ENCODE measurements around the gene RAB25. TPM values are rescaled to one million over a fixed set of nuclear protein-coding genes. Genes with fewer than 3 reads are reported as not detected.
A peak's percentile ranks its signal among the peaks of the same experiment; 100 is the strongest.

The RAB25 gene
- polyA plus RNA-seq, 1 donor, result 174 TPM

DNA sequence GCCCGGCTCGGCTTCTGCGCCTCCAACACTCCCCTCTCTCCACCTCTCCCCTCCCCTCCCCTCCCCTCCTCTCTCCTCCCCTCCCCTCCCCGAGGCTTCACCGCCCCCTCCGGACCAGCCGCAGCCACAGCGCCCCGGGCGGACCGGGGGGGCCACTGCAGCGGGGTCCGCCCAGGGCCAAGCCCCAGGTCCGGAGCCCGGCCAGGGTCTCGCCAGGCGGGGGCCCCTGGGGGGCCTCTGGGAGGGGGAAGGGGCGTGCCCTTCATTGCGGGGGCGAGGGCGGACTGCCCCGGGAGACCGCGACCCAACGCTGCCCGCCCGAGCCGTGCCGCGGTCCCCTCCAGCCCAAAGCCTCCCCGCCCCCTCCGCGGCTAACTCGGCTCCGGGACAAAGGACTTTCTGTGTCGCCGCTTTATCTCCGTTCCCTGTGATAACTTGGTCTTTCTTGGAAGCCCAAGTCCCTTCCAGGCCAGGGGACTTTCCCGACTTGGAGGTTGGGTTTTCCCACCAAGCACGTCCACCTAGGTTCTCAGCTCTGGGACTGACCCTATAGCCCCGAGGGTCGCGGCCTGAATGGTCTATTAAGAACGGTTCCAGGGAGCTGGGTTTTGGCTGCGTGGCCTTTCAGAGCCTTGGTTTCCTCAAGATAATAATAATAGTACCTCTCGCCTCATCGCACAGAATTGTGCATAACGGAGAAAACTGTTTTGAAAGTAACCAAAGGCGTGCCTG lies 7.0 kb upstream of the RAB25 start, which contains the start of gene UBQLN4:
TSS of gene UBQLN4 (minus strand) at position 31 of the 732 bp plus-strand sequence. CDS start 97 bp downstream, outside the sequence.
- H3K36me3 ChIP-seq (ENCODE audit: control insufficient read depth, insufficient read depth, low read length), result peaks cover 34% of the 10 kb centered on the region
- H3K9me3 ChIP-seq (ENCODE audit: control insufficient read depth, low read depth, low read length), result no peaks in the 10 kb centered on the region
- peak within 1 kb of the TSS; percentile 98 for H3K27ac ChIP-seq (ENCODE audit: low read length)
- H3K27me3 ChIP-seq (ENCODE audit: control insufficient read depth, insufficient read depth, low read length), result no peaks in the 10 kb centered on the region
- H3K4me1 ChIP-seq (ENCODE audit: control insufficient read depth, insufficient read depth, low read length), result peaks cover 15% of the 10 kb centered on the region
- WGBS (ENCODE audit: insufficient coverage, low lambda C conversion rate), result no CpG with 5 or more reads among the region's 49 CpGs
- peak within 1 kb of the TSS; percentile 94 for H3K4me3 ChIP-seq (ENCODE audit: low read length)
- DNase-seq, result peak; percentile 81 to 91

DNA sequence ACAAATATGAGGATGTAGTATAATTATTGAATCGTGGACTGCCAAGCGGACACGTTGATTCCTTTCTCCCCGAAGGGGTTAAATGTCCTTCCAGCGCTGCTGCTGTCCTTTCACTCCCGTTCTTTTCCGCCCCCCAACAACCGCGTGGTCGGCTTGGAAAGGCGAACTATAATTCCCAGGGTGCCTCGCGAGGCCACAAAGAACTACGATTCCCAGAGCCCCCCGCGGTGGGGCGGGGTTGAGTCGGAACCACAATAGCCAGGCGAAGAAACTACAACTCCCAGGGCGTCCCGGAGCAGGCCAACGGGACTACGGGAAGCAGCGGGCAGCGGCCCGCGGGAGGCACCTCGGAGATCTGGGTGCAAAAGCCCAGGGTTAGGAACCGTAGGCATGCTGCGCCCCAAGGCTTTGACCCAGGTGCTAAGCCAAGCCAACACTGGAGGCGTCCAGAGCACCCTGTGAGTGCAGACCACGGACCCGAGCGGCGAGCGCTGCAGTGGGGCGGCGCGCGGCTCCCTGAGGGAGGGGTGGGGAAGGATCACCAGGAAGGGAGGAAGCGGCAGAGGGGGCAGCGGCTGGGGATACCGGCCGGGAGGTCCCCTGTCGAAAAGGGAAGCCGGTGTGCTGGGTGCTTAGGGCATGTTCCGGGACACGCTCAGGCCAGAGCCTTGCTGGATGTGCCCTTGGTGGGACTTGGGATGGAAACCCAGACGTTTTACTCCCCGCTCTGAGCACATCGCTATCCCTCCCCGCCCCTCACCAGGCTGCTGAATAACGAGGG lies 6.3 kb upstream of the RAB25 start, which contains the start of gene LAMTOR2:
TSS of gene LAMTOR2 (plus strand) at position 283 of the 781 bp plus-strand sequence. CDS start at position 391, 108 bp downstream.
- Histone ChIP-seq H3K4me3 (ENCODE audit: low read length) (peak within 1 kb of the TSS; percentile 93), H3K27me3 (ENCODE audit: control insufficient read depth, insufficient read depth, low read length) (no peaks in the 10 kb centered on the region), H3K9me3 (ENCODE audit: control insufficient read depth, low read depth, low read length) (no peaks in the 10 kb centered on the region), H3K36me3 (ENCODE audit: control insufficient read depth, insufficient read depth, low read length) (peaks cover 26% of the 10 kb centered on the region), H3K27ac (ENCODE audit: low read length) (peak within 1 kb of the TSS; percentile 98), H3K4me1 (ENCODE audit: control insufficient read depth, insufficient read depth, low read length) (peaks cover 15% of the 10 kb centered on the region)
- WGBS (ENCODE audit: insufficient coverage, low lambda C conversion rate), result no CpG with 5 or more reads among the region's 53 CpGs
- peak; percentile 97 to 99 for DNase-seq

DNA sequence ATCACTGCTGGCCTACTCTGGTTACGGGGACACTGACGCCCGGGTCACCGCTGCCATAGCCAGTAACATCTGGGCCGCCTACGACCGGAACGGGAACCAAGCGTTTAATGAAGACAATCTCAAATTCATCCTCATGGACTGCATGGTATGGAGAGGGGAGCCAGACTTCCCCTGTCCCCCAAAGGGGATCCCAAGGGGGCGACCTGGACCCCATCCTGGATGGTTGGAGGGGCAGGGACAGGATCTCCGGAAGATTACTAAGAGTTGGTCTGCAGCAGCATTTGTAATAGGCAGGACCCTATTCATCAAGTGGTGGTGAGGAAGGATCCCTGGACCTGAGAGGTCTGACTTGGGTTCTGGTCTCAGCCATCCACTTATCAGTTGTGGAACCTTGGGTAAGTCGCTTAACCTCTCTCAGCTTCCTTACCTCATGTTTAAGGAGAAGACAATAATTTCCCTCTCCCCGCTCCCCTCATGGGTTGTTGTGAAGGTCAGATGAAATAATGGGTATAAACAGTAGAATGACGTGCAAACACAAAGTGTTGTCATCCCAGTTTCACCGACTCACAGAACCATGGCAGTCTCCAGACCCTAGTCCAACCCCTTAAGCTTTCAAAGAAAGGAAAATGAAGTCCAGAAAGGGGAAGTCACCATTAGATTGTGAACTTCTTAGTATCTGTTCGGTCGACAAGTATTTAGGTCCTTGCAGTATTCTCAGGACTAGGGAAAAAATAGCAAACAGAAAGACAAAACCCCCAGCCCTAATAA lies 5.5 kb upstream of the RAB25 start:
- no CpG with 5 or more reads among the region's 17 CpGs for WGBS (ENCODE audit: insufficient coverage, low lambda C conversion rate)
- Histone ChIP-seq H3K4me1 (ENCODE audit: control insufficient read depth, insufficient read depth, low read length) (peaks cover 15% of the 10 kb centered on the region), H3K27ac (ENCODE audit: low read length) (peak overlapping the region; percentile 98), H3K36me3 (ENCODE audit: control insufficient read depth, insufficient read depth, low read length) (peaks cover 18% of the 10 kb centered on the region), H3K9me3 (ENCODE audit: control insufficient read depth, low read depth, low read length) (no peaks in the 10 kb centered on the region), H3K27me3 (ENCODE audit: control insufficient read depth, insufficient read depth, low read length) (no peaks in the 10 kb centered on the region), H3K4me3 (ENCODE audit: low read length) (peak overlapping the region; percentile 93)
- DNase-seq, result no peak

DNA sequence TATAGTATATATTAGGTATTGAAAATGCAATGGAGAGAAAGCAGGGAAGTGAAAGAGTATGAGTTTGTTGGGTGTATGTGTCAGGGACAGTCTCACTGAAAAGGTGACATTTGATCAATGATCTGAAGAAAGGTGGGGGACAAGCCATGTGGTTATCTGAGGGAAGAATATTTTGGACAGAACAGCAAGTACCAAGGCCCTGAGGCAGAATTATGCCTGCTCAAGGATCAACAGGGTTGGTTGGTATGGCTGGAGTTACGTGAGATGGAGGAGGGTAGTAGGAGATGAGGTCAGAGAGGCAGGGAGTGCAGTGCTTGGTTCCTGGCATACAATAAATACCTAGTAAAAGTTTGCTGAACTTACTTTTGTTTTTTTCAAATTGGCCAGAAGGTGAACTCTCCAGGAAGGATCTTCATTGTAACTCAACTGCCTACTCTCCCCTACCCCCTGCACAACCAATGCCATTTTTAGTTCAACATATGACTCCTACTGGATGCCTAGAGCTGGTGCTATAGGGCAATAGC lies 4.6 kb upstream of the RAB25 start:
- no peak for DNase-seq
- Histone ChIP-seq H3K36me3 (ENCODE audit: control insufficient read depth, insufficient read depth, low read length) (peaks cover 13% of the 10 kb centered on the region), H3K4me3 (ENCODE audit: low read length) (no peak overlapping the region), H3K9me3 (ENCODE audit: control insufficient read depth, low read depth, low read length) (no peaks in the 10 kb centered on the region), H3K4me1 (ENCODE audit: control insufficient read depth, insufficient read depth, low read length) (peaks cover 15% of the 10 kb centered on the region), H3K27ac (ENCODE audit: low read length) (no peak overlapping the region), H3K27me3 (ENCODE audit: control insufficient read depth, insufficient read depth, low read length) (no peaks in the 10 kb centered on the region)
- no CpG with 5 or more reads among the region's 1 CpG for WGBS (ENCODE audit: insufficient coverage, low lambda C conversion rate)

DNA sequence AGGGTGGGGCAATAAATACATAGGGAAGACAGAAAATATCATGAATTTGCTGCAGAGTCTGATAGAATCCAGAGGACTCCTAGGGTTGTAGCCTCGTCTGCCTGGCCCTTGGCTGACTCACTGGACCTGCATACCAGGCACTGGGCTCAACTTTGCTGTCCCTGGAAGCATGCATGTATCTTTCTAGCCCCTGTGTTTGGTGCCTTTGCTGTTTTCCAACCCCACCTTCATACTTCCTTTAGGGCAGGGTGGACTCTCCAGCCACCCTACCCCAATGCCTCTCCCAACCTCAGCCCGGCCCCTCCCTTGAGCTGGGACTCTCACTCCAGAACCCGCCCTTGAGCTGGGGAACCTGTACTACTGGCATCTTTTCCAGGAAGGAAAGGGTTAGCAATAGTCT lies 1.2 kb downstream of the RAB25 start:
- peak overlapping the region; percentile 70 for H3K4me3 ChIP-seq (ENCODE audit: low read length)
- H3K36me3 ChIP-seq (ENCODE audit: control insufficient read depth, insufficient read depth, low read length), result peaks cover 31% of the 10 kb centered on the region

DNA sequence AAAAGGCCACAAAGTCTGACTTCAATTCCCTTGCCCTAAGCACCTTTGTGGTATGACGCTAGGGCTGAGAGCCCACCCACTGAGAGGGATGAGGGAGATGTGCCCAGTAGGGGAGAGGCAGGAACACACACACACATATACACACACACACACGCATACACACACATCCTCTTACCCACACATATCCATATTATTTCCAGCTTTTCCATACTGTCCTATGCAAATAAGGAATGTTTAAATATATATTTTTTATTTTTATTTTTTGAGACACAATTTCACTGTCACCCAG lies 3.0 kb downstream of the RAB25 start:
- no CpG with 5 or more reads among the region's 2 CpGs for WGBS (ENCODE audit: insufficient coverage, low lambda C conversion rate)
- H3K4me1 ChIP-seq (ENCODE audit: control insufficient read depth, insufficient read depth, low read length), result peaks cover 4% of the 10 kb centered on the region
- H3K27ac ChIP-seq (ENCODE audit: low read length), result no peak overlapping the region
- no peaks in the 10 kb centered on the region for H3K27me3 ChIP-seq (ENCODE audit: control insufficient read depth, insufficient read depth, low read length)
- peaks cover 31% of the 10 kb centered on the region for H3K36me3 ChIP-seq (ENCODE audit: control insufficient read depth, insufficient read depth, low read length)
- no peaks in the 10 kb centered on the region for H3K9me3 ChIP-seq (ENCODE audit: control insufficient read depth, low read depth, low read length)
- no peak overlapping the region for H3K4me3 ChIP-seq (ENCODE audit: low read length)
- no peak for DNase-seq

More for the DNA sequence above, 1.2 kb downstream of the RAB25 start:
- Histone ChIP-seq H3K4me1 (ENCODE audit: control insufficient read depth, insufficient read depth, low read length) (peaks cover 4% of the 10 kb centered on the region), H3K27ac (ENCODE audit: low read length) (peak overlapping the region; percentile 82), H3K9me3 (ENCODE audit: control insufficient read depth, low read depth, low read length) (no peaks in the 10 kb centered on the region), H3K27me3 (ENCODE audit: control insufficient read depth, insufficient read depth, low read length) (no peaks in the 10 kb centered on the region)
- no CpG with 5 or more reads among the region's 3 CpGs for WGBS (ENCODE audit: insufficient coverage, low lambda C conversion rate)
- DNase-seq, result peak in 1 of 2 donors; percentile 28

DNA sequence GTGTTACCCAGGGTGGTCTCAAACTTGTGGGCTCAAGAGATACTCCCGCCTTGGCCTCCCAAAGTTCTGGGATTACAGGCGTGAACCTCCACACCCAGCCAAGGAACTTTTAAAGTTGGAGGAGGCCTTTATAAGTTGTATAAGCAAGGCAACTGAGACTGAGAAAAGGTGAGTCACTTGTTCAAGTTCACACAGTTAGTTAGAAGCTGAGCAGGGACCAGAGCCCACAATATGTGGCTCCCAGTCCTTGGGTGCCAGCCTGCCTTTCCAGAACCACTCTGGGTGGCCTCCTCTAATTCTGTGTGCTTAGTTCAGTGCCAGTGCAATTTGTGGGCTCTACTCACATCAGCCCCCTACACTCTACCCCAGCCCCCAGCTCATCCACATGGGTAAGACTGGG lies 3.7 kb downstream of the RAB25 start:
- no peak overlapping the region for H3K4me3 ChIP-seq (ENCODE audit: low read length)
- DNase-seq, result no peak
- no peaks in the 10 kb centered on the region for H3K27me3 ChIP-seq (ENCODE audit: control insufficient read depth, insufficient read depth, low read length)
- H3K4me1 ChIP-seq (ENCODE audit: control insufficient read depth, insufficient read depth, low read length), result peaks cover 4% of the 10 kb centered on the region
- WGBS (ENCODE audit: insufficient coverage, low lambda C conversion rate), result no CpG with 5 or more reads among the region's 2 CpGs
- H3K27ac ChIP-seq (ENCODE audit: low read length), result no peak overlapping the region
- peaks cover 35% of the 10 kb centered on the region for H3K36me3 ChIP-seq (ENCODE audit: control insufficient read depth, insufficient read depth, low read length)
- H3K9me3 ChIP-seq (ENCODE audit: control insufficient read depth, low read depth, low read length), result no peaks in the 10 kb centered on the region

DNA sequence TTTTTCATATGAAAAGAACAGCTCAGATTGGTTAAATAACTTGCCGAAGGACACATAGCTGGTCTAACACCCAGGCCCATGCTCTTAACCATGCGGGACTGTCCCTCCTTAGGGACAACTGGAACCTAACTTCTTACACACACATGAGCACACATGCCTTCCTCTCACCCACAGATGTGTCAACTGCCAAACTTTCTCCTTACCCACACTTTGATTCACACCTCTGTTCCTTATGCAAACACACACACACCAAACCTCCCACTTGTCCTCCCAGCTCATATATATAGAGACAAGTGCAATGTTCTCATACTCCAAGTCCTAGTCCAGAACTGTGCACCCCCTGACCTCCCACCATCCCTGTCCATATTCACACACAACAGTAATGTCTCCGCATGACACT lies 4.3 kb downstream of the RAB25 start:
- Histone ChIP-seq H3K4me1 (ENCODE audit: control insufficient read depth, insufficient read depth, low read length) (peaks cover 4% of the 10 kb centered on the region), H3K27ac (ENCODE audit: low read length) (no peak overlapping the region), H3K27me3 (ENCODE audit: control insufficient read depth, insufficient read depth, low read length) (no peaks in the 10 kb centered on the region), H3K9me3 (ENCODE audit: control insufficient read depth, low read depth, low read length) (no peaks in the 10 kb centered on the region), H3K36me3 (ENCODE audit: control insufficient read depth, insufficient read depth, low read length) (peaks cover 41% of the 10 kb centered on the region), H3K4me3 (ENCODE audit: low read length) (no peak overlapping the region)
- DNase-seq, result no peak
- no CpG with 5 or more reads among the region's 3 CpGs for WGBS (ENCODE audit: insufficient coverage, low lambda C conversion rate)

DNA sequence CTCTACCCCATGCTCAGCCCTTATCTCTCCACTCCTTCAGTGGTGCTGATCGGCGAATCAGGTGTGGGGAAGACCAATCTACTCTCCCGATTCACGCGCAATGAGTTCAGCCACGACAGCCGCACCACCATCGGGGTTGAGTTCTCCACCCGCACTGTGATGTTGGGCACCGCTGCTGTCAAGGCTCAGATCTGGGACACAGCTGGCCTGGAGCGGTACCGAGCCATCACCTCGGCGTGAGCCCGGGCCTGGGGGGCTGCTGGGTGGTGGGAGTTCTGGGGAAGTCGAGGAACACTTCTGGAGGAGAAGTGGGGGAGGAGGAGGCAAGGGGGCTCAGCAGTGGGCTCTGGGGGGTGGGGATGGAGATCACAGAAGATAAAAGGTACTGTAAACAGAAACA lies 4.9 kb downstream of the RAB25 start:
- no peaks in the 10 kb centered on the region for H3K27me3 ChIP-seq (ENCODE audit: control insufficient read depth, insufficient read depth, low read length)
- DNase-seq, result no peak
- H3K36me3 ChIP-seq (ENCODE audit: control insufficient read depth, insufficient read depth, low read length), result peaks cover 47% of the 10 kb centered on the region
- peaks cover 4% of the 10 kb centered on the region for H3K4me1 ChIP-seq (ENCODE audit: control insufficient read depth, insufficient read depth, low read length)
- no peaks in the 10 kb centered on the region for H3K9me3 ChIP-seq (ENCODE audit: control insufficient read depth, low read depth, low read length)
- no CpG with 5 or more reads among the region's 16 CpGs for WGBS (ENCODE audit: insufficient coverage, low lambda C conversion rate)
- H3K4me3 ChIP-seq (ENCODE audit: low read length), result no peak overlapping the region
- no peak overlapping the region for H3K27ac ChIP-seq (ENCODE audit: low read length)

DNA sequence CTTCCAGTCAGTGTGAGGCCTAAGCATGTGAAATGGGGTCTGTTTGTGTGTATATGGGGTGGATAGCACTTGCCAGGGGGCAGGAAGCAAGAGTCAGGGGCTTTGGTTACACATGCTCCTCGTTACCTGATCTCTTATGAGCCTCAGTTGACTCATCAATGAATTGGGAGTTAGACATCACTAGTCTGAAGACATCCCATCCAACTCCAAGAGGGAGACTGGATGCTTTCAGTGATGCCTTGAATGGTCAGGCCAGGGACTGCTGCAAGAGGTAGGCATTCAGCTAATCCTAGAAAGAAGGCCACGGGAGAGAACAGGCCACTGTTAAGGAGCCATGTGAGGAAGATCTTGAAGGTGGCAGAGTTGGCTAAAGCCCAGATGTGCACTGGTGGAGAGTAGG lies 6.3 kb downstream of the RAB25 start:
- Histone ChIP-seq H3K9me3 (ENCODE audit: control insufficient read depth, low read depth, low read length) (no peaks in the 10 kb centered on the region), H3K27me3 (ENCODE audit: control insufficient read depth, insufficient read depth, low read length) (no peaks in the 10 kb centered on the region), H3K4me3 (ENCODE audit: low read length) (no peak overlapping the region), H3K27ac (ENCODE audit: low read length) (no peak overlapping the region), H3K36me3 (ENCODE audit: control insufficient read depth, insufficient read depth, low read length) (peaks cover 51% of the 10 kb centered on the region), H3K4me1 (ENCODE audit: control insufficient read depth, insufficient read depth, low read length) (peaks cover 4% of the 10 kb centered on the region)
- WGBS (ENCODE audit: insufficient coverage, low lambda C conversion rate), result no CpG with 5 or more reads among the region's 2 CpGs
- DNase-seq, result no peak

Measured in large intestine (tissue), 3 donors.